Neural progenitor cell (in vitro differentiated cells): ENCODE data around the gene WDR75. TPM values are rescaled to one million over a fixed set of nuclear protein-coding genes. Genes with fewer than 3 reads are reported as not detected.

Experiments used
- DNase-seq: peaks from one replicate; pipeline ENCODE4 v3.0.0-alpha.2; 2016; ENCODE audit warnings: low spot score
- H2AFZ ChIP-seq: fragments of 200-600 bp; sonication (generic); replicated peaks from 2 replicates; pipeline ENCODE4 v1.6.1; 2016; ENCODE audit warnings: antibody characterized with exemption
- H3F3A ChIP-seq: fragments of 200-600 bp; sonication (generic); 2 replicates; pipeline ENCODE4 v1.6.1; 2016; ENCODE audit warnings: antibody characterized with exemption, low read depth
- H3K27ac ChIP-seq: fragments of 200-600 bp; sonication (generic); 2 replicates; pipeline ENCODE4 v1.5.1; 2016; ENCODE audit warnings: mild to moderate bottlenecking
- H3K27me3 ChIP-seq: fragments of 200-600 bp; sonication (generic); 2 replicates; pipeline ENCODE4 v1.6.1; 2016; ENCODE audit warnings: mild to moderate bottlenecking, moderate library complexity
- H3K36me3 ChIP-seq: fragments of 200-600 bp; sonication (generic); 2 replicates; pipeline ENCODE4 v1.5.1; 2016
- H3K4me1 ChIP-seq: fragments of 200-600 bp; sonication (generic); 2 replicates; pipeline ENCODE4 v1.6.1; 2016; ENCODE audit warnings: mixed run types
- H3K4me2 ChIP-seq: fragments of 200-600 bp; sonication (generic); 2 replicates; pipeline ENCODE4 v1.6.1; 2016
- H3K4me3 ChIP-seq: fragments of 200-600 bp; sonication (generic); 2 replicates; pipeline ENCODE4 v1.5.1; 2016
- H3K79me2 ChIP-seq: fragments of 200-600 bp; sonication (generic); 2 replicates; pipeline ENCODE4 v1.6.1; 2016; ENCODE audit warnings: low read depth
- H3K9ac ChIP-seq: fragments of 200-600 bp; sonication (generic); 2 replicates; pipeline ENCODE4 v1.6.1; 2016
- H3K9me3 ChIP-seq: fragments of 200-600 bp; sonication (generic); 2 replicates; pipeline ENCODE4 v1.5.1; 2016; ENCODE audit warnings: low read depth
- H4K20me1 ChIP-seq: fragments of 200-600 bp; sonication (generic); 2 replicates; pipeline ENCODE4 v1.6.1; 2016; ENCODE audit warnings: low read depth
- H3K27ac Mint-ChIP-seq: 3 replicates; pipeline ENCODE4 v1.8.0; 2021; ENCODE audit warnings: mixed read lengths
- H3K27me3 Mint-ChIP-seq: 2 replicates; pipeline ENCODE4 v1.8.0; 2022; ENCODE audit warnings: low read depth, mild to moderate bottlenecking, inconsistent platforms, moderate library complexity, mixed read lengths; ENCODE audit not compliant: insufficient read depth
- H3K36me3 Mint-ChIP-seq: 3 replicates; pipeline ENCODE4 v1.8.0; 2021; ENCODE audit warnings: mixed read lengths
- H3K4me1 Mint-ChIP-seq: 3 replicates; pipeline ENCODE4 v1.8.0; 2021; ENCODE audit warnings: mixed read lengths
- H3K4me3 Mint-ChIP-seq: 3 replicates; pipeline ENCODE4 v1.8.0; 2021; ENCODE audit warnings: mild to moderate bottlenecking, moderate library complexity, mixed read lengths
- H3K9me3 Mint-ChIP-seq: 3 replicates; pipeline ENCODE4 v1.8.0; 2020; ENCODE audit warnings: mixed read lengths
- EZH2 ChIP-seq: fragments of 200-600 bp; sonication (generic); IDR thresholded peaks from 2 replicates; pipeline ENCODE4 v1.6.1; 2017; ENCODE audit warnings: antibody characterized with exemption, mild to moderate bottlenecking, moderate library complexity
- EZH2phosphoT487 ChIP-seq: fragments of 200-600 bp; sonication (generic); IDR thresholded peaks from 2 replicates; pipeline ENCODE4 v1.6.1; 2017; ENCODE audit warnings: antibody characterized with exemption
- total RNA-seq: library from RNA; depleted of rRNA; stranded (reverse); fragments of >200 nt; gene quantifications from 2 replicates; pipeline ENCODE4 v1.2.3, GENCODE V29; 2015; ENCODE audit warnings: low replicate concordance
- TF ChIP-seq, protein P1 (sequence below): fragments of 200-600 bp; sonication (generic); IDR thresholded peaks from 2 replicates; pipeline ENCODE4 v1.5.1; 2017; ENCODE audit warnings: antibody characterized with exemption, mild to moderate bottlenecking

WDR75 gene
- total RNA-seq, 1 donor from 2014 or later = 121 TPM

DNA sequence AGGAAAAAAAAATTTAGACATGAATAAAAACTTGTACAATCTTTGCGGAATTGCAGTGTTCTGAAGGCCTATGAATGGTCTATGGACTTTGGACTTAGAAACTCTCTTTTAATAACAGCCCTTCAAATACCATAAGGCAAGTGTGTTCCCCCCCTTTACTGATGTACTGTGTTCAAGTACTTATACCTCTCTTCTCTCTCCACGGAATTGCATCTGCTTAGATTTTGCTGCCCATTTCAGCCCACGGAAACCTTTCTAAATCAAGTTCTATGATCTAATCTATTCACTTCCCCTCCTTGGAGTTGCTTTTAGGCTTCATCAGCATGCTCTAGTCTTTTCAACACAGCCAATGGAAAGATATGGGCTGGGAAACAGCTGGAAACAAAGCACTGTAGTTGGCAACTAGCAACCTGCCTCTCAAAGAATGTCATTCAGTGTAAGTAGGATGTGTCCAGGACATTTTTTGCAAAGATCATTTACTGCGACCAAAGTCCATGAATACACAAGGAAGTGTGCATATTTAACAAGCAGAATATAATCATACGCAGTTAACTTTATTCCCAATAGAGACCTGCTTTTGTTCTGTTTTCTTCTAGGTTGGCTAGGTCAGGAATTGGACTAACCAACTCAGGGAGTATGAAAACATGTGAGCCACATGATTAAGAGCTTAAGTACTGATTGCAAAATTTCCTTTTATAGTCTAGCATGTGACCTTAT is 81.3 kb downstream of the WDR75 start:
- H3K27me3 ChIP-seq = no peaks in the 10 kb centered on the region
- TF ChIP-seq EZH2 (no peak), EZH2phosphoT487 (no peak)
- TF ChIP-seq, protein P1, sequence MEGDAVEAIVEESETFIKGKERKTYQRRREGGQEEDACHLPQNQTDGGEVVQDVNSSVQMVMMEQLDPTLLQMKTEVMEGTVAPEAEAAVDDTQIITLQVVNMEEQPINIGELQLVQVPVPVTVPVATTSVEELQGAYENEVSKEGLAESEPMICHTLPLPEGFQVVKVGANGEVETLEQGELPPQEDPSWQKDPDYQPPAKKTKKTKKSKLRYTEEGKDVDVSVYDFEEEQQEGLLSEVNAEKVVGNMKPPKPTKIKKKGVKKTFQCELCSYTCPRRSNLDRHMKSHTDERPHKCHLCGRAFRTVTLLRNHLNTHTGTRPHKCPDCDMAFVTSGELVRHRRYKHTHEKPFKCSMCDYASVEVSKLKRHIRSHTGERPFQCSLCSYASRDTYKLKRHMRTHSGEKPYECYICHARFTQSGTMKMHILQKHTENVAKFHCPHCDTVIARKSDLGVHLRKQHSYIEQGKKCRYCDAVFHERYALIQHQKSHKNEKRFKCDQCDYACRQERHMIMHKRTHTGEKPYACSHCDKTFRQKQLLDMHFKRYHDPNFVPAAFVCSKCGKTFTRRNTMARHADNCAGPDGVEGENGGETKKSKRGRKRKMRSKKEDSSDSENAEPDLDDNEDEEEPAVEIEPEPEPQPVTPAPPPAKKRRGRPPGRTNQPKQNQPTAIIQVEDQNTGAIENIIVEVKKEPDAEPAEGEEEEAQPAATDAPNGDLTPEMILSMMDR = no peak
- H4K20me1 ChIP-seq = no peaks in the 10 kb centered on the region
- H3K4me3 Mint-ChIP-seq = no peak overlapping the region
- H3K36me3 Mint-ChIP-seq = no peaks in the 10 kb centered on the region
- no peaks in the 10 kb centered on the region for H3K9me3 Mint-ChIP-seq
- H3K9ac ChIP-seq = no peak overlapping the region
- peak overlapping the region; percentile 39 for H3K27ac Mint-ChIP-seq
- H3F3A ChIP-seq = no peaks in the 10 kb centered on the region
- H3K27me3 Mint-ChIP-seq = no peaks in the 10 kb centered on the region
- H3K36me3 ChIP-seq = no peaks in the 10 kb centered on the region
- no peaks in the 10 kb centered on the region for H3K79me2 ChIP-seq
- no peaks in the 10 kb centered on the region for H3K4me1 ChIP-seq
- H3K4me2 ChIP-seq = no peak overlapping the region
- H2AFZ ChIP-seq = peak overlapping the region; percentile 17
- H3K27ac ChIP-seq = no peak overlapping the region
- H3K4me1 Mint-ChIP-seq = peaks cover 6% of the 10 kb centered on the region
- no peak overlapping the region for H3K4me3 ChIP-seq
- no peaks in the 10 kb centered on the region for H3K9me3 ChIP-seq
- no peak for DNase-seq

DNA sequence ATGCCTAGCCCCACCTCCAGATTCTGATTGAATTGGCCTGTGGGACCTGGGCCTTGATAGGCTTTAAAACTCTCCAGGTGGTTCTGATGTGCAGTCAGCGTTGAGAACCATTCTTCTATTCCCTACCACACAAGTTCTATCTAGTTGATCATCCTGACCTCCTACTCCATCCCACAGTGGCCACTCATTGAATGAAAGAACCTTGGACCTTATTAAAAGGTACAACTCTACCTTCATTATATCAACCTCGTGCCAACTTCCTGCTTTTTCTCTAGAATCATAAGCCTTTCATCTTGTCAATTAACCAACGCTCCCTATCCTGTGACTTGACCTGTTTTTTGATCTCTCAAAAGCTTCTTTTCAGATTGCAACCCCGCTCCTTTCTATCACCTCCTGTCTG is 83.5 kb downstream of the WDR75 start:
- Histone ChIP-seq H3K4me2 (no peak overlapping the region), H3K9ac (no peak overlapping the region), H4K20me1 (no peaks in the 10 kb centered on the region), H3F3A (no peaks in the 10 kb centered on the region), H3K27me3 (no peaks in the 10 kb centered on the region), H3K9me3 (no peaks in the 10 kb centered on the region), H3K4me1 (no peaks in the 10 kb centered on the region), H3K4me3 (no peak overlapping the region), H3K27ac (no peak overlapping the region), H2AFZ (no peak overlapping the region), H3K36me3 (no peaks in the 10 kb centered on the region), H3K79me2 (no peaks in the 10 kb centered on the region)
- Mint-ChIP-seq H3K4me1 (peaks cover 6% of the 10 kb centered on the region), H3K36me3 (no peaks in the 10 kb centered on the region), H3K4me3 (no peak overlapping the region), H3K27ac (no peak overlapping the region), H3K27me3 (no peaks in the 10 kb centered on the region), H3K9me3 (no peaks in the 10 kb centered on the region)
- DNase-seq = no peak
- TF ChIP-seq EZH2 (no peak), EZH2phosphoT487 (no peak)
- TF ChIP-seq, protein P1 = no peak

Other genes starting within 250 kb of the WDR75 start
- 0.03 TPM in 1 of 2 replicates, not detected in the other for gene SLC40A1, start 139.3 kb downstream of the WDR75 start, total RNA-seq
- gene ASNSD1, start 220.0 kb downstream of the WDR75 start, total RNA-seq = 61.3 and 100 TPM in 2 replicates
- 5.0 and 12.0 TPM in 2 replicates for gene ANKAR, start 233.2 kb downstream of the WDR75 start, total RNA-seq